ENCODE data around the gene APLP2. TPM values are rescaled to one million over a fixed set of nuclear protein-coding genes. Genes with fewer than 3 reads are reported as not detected.
"Not testable (repeated sequence)": the region's sequence is repeated elsewhere in the genome, so short reads cannot be mapped to it uniquely, and the experiment has no call there.

APLP2 gene
- total RNA-seq, 1 donor from 2014 or later, result 815 TPM

DNA sequence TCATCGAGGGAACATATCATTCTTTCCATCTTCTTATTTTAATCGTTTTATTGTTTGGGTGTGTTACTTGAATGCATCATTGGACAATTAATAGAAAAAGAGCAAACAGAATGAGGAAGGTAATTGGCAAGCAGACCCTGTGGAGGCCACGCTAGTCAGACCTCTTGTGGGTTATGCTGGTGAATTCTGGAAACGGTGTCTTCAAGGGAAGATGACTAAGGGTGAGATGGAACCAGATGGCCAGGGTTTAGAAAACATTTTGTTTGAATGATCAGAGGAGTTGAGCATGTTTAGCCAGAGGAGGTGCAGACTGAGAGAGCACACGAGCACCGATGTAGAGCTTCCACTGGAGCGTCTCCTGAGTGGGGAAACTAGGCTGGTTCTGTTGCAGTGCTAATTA lies 98.4 kb downstream of the APLP2 start:
- peaks cover 22% of the 10 kb centered on the region for H3K4me1 Mint-ChIP-seq (ENCODE audit: unreplicated experiment)
- H3K27me3 Mint-ChIP-seq (ENCODE audit: unreplicated experiment), result peaks cover 7% of the 10 kb centered on the region
- H3K9me3 Mint-ChIP-seq (ENCODE audit: unreplicated experiment), result no peaks in the 10 kb centered on the region
- no peak for DNase-seq (ENCODE audit: low spot score)
- TF ChIP-seq, protein P1, sequence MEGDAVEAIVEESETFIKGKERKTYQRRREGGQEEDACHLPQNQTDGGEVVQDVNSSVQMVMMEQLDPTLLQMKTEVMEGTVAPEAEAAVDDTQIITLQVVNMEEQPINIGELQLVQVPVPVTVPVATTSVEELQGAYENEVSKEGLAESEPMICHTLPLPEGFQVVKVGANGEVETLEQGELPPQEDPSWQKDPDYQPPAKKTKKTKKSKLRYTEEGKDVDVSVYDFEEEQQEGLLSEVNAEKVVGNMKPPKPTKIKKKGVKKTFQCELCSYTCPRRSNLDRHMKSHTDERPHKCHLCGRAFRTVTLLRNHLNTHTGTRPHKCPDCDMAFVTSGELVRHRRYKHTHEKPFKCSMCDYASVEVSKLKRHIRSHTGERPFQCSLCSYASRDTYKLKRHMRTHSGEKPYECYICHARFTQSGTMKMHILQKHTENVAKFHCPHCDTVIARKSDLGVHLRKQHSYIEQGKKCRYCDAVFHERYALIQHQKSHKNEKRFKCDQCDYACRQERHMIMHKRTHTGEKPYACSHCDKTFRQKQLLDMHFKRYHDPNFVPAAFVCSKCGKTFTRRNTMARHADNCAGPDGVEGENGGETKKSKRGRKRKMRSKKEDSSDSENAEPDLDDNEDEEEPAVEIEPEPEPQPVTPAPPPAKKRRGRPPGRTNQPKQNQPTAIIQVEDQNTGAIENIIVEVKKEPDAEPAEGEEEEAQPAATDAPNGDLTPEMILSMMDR (IDR thresholded peaks at IDR 0.05; ENCODE audit: unreplicated experiment), result no peak
- no peak overlapping the region for H3K4me3 Mint-ChIP-seq (ENCODE audit: unreplicated experiment)
- H3K36me3 Mint-ChIP-seq (ENCODE audit: low read depth, unreplicated experiment), result no peaks in the 10 kb centered on the region
- no peak overlapping the region for H3K27ac Mint-ChIP-seq (ENCODE audit: unreplicated experiment)

DNA sequence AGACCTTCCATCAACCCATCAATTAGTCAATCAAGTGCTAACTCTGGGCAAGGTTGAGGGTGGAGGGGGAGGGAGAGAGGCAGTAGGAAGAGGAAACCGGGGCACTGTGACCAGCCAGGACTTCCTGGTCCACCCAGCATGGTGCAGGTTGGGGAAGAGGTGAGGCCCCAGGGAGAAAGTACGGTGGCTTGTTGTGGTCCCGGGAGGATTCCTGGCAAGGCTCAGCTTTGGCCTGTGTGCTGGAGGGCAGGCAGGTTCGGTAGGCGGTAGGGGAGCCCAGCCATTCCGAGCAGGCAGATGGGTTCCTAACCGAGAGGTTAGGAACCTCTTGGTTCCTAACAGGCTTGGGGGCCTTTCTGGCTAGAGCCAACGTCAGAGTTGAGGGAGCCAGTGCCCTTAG lies 100.7 kb downstream of the APLP2 start:
- Mint-ChIP-seq H3K27ac (ENCODE audit: unreplicated experiment) (no peak overlapping the region), H3K36me3 (ENCODE audit: low read depth, unreplicated experiment) (peaks cover 5% of the 10 kb centered on the region), H3K4me3 (ENCODE audit: unreplicated experiment) (no peak overlapping the region), H3K9me3 (ENCODE audit: unreplicated experiment) (no peaks in the 10 kb centered on the region), H3K27me3 (ENCODE audit: unreplicated experiment) (peaks cover 12% of the 10 kb centered on the region), H3K4me1 (ENCODE audit: unreplicated experiment) (peaks cover 22% of the 10 kb centered on the region)
- DNase-seq (ENCODE audit: low spot score), result no peak
- TF ChIP-seq, protein P1 (IDR thresholded peaks at IDR 0.05; ENCODE audit: unreplicated experiment), result no peak

DNA sequence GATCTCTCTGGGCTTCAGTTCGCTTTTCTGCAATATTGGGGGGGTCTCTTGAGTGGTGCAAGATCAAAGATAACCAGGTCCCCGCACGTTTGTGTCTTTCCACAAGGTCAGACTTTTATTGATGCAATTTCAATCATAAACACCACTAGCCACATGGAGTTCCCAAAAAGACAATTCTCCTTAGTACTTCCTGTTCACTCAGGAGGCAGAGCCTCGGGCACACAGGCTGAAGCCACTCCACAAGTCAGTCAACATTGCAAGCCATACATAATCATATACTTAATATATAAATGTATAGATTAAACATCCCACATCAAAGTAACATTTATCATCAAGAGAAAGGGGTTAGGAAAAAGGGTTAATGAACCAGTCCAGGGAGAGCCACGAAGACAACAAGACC lies 101.8 kb downstream of the APLP2 start:
- peaks cover 13% of the 10 kb centered on the region for H3K27me3 Mint-ChIP-seq (ENCODE audit: unreplicated experiment)
- DNase-seq (ENCODE audit: low spot score), result no peak
- no peak overlapping the region for H3K27ac Mint-ChIP-seq (ENCODE audit: unreplicated experiment)
- peaks cover 5% of the 10 kb centered on the region for H3K36me3 Mint-ChIP-seq (ENCODE audit: low read depth, unreplicated experiment)
- peaks cover 22% of the 10 kb centered on the region for H3K4me1 Mint-ChIP-seq (ENCODE audit: unreplicated experiment)
- H3K9me3 Mint-ChIP-seq (ENCODE audit: unreplicated experiment), result no peaks in the 10 kb centered on the region
- no peak overlapping the region for H3K4me3 Mint-ChIP-seq (ENCODE audit: unreplicated experiment)
- TF ChIP-seq, protein P1 (IDR thresholded peaks at IDR 0.05; ENCODE audit: unreplicated experiment), result no peak

DNA sequence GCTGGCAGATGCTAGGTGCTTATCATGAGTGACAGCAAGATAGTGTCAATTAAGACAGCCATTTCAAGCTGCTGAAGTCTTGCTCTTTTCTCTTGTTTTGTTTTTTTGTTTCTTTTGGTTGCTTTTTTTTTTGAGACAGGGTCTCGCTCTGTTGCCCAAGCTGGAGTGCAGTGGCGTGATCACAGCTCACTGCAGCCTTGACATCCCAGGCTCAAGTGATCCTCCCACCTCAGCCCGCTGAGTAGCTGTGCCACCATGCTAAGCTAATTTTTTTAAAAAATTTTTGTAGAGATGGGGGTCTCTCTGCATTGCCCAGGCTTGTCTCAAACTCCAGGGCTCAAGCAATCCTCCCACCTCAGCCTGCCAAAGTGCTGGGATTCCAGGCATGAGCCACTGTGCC lies 102.3 kb downstream of the APLP2 start:
- not testable (repeated sequence) for H3K9me3 Mint-ChIP-seq (ENCODE audit: unreplicated experiment); DNase-seq (ENCODE audit: low spot score); H3K36me3 Mint-ChIP-seq (ENCODE audit: low read depth, unreplicated experiment); H3K4me3 Mint-ChIP-seq (ENCODE audit: unreplicated experiment); H3K27ac Mint-ChIP-seq (ENCODE audit: unreplicated experiment)
- Mint-ChIP-seq H3K27me3 (ENCODE audit: unreplicated experiment) (peaks cover 13% of the 10 kb centered on the region), H3K4me1 (ENCODE audit: unreplicated experiment) (peaks cover 22% of the 10 kb centered on the region)

DNA sequence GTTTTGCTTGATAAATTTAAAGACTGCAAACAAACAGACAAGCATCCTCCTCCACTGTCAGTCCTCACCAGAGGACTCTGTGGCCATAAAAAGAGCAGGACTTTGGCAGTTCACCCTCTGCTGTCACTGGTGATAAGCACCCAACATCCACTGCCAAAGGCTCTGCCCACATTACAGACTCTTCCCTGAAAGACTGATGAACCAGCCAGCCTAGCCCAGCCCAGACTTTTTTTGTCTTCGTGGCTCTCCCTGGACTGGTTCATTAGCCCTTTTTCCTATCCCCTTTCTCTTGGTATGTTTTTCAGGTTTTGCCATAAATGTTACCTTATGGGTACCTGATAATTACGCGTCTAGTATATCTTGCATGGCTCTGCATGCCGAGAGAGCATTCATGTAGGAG lies 104.9 kb downstream of the APLP2 start:
- no peak overlapping the region for H3K27ac Mint-ChIP-seq (ENCODE audit: unreplicated experiment)
- no peaks in the 10 kb centered on the region for H3K9me3 Mint-ChIP-seq (ENCODE audit: unreplicated experiment)
- TF ChIP-seq, protein P1 (IDR thresholded peaks at IDR 0.05; ENCODE audit: unreplicated experiment), result no peak
- no peak for DNase-seq (ENCODE audit: low spot score)
- peaks cover 10% of the 10 kb centered on the region for H3K27me3 Mint-ChIP-seq (ENCODE audit: unreplicated experiment)
- no peak overlapping the region for H3K4me3 Mint-ChIP-seq (ENCODE audit: unreplicated experiment)
- H3K36me3 Mint-ChIP-seq (ENCODE audit: low read depth, unreplicated experiment), result peaks cover 5% of the 10 kb centered on the region
- peaks cover 21% of the 10 kb centered on the region for H3K4me1 Mint-ChIP-seq (ENCODE audit: unreplicated experiment)

DNA sequence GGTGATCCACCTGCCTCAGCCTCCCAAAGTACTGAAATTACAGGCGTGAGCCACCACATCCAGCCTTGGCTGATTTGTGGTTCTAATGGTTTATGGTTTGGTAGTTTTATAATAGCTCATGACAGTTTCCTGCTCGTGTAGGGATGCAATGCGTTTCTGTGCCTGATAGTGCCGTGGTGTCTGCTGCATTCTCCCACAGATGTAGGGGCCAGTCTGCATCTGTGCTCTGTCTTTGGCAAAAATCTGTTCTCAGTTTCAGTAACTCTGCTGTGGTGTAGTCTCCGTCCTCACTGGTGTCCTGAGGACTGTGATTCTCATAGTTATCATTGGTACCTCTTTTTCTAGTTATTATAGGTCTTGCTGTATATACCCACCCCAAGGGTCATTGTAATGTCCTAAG lies 106.2 kb downstream of the APLP2 start:
- Mint-ChIP-seq H3K9me3 (ENCODE audit: unreplicated experiment) (no peaks in the 10 kb centered on the region), H3K36me3 (ENCODE audit: low read depth, unreplicated experiment) (peaks cover 5% of the 10 kb centered on the region), H3K4me3 (ENCODE audit: unreplicated experiment) (no peak overlapping the region), H3K27me3 (ENCODE audit: unreplicated experiment) (peaks cover 6% of the 10 kb centered on the region), H3K4me1 (ENCODE audit: unreplicated experiment) (peaks cover 18% of the 10 kb centered on the region), H3K27ac (ENCODE audit: unreplicated experiment) (no peak overlapping the region)
- no peak for DNase-seq (ENCODE audit: low spot score)
- TF ChIP-seq, protein P1 (IDR thresholded peaks at IDR 0.05; ENCODE audit: unreplicated experiment), result no peak

All from endothelial cell (in vitro differentiated cells).